Effector CD8-positive, alpha-beta T cell (primary cell): ENCODE measurements around the gene PRKAR1A.
A peak's percentile ranks its signal among the peaks of the same experiment; 100 is the strongest.
"Not testable (repeated sequence)": the region's sequence is repeated elsewhere in the genome, so short reads cannot be mapped to it uniquely, and the experiment has no call there.

Experiments
- DNase-seq: peaks from one replicate; lab custom pipeline; 2025; lab: John Stamatoyannopoulos, UW
- total RNA-seq, 4 experiments: gene quantifications; one replicate each; lab custom pipeline; 2026; lab: John Stamatoyannopoulos, UW

PRKAR1A gene
- 268 to 330 (median 302) reads per million in 4 experiments for total RNA-seq

DNA sequence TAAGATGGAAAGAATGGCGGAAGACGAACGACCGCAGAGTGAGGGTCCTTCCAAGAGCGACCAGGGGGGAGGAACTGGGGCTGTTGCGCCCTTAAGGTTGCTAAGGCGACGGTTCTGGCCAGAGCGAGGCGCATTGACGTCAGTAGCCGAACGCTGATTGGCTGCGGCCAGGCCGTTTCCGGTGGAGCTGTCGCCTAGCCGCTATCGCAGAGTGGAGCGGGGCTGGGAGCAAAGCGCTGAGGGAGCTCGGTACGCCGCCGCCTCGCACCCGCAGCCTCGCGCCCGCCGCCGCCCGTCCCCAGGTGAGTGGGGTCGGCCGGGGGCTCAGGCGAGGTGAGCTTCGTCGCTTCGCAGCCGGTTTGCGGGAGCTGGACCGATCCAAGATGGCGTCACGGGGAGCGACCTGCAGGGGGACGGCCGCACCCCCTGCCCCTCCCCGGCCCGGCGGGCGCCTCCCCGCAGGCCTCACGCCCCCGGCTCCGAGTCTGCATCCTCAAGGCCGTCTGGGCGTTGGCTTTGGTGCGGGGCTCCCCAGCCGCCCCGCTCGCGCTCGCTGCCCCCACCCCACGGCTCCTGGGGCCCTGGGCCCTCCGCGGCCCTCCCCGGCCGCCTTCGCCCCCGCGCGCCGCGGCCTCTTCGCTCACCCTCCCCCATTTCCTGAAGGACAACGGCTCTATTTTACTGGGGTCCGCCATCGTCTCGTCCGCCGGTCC is at the start of gene PRKAR1A:
Gene PRKAR1A (plus strand): TSS at position 184 of the 713 bp plus-strand sequence. CDS start 2,970 bp downstream, outside the sequence.
- DNase-seq: peak; percentile 84

DNA sequence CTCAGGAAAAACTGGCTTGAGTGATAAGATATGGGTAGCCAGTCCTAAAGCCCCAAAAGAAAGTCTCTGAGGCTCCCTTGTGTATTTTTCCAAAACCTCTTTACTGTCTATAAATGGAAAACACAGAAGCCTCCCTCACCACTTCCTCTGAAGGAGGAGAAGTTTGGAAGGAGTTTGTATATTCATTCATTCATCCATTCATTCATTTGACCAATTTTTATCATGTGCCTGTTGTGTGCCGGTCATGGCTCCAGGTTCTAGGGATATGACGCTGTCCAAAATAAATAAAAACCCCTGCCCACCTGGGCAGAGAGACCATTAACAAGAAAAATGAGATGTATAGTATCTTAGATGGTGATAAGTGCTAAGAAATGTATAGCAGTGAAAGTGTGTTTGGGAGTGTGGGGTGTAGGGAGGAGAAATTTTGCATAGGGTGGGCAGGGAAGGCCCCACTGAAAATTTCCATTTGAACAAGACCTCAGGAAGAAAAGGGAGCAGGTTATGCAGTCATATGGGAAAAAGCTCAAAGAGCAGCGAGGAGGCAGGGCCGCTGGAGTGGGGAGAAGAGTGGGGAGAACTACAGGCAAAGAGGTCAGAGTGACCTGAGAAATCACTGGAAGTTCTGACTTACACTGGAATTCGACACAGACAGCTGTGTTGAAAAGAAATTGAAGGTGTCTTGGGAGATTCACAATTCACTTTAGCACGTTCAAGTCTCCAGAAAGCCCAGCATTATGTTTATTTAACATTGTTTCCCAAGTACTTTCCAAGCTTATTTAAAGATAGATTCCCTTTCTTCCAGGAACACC is 48.8 kb upstream of the PRKAR1A start:
- no peak for DNase-seq

DNA sequence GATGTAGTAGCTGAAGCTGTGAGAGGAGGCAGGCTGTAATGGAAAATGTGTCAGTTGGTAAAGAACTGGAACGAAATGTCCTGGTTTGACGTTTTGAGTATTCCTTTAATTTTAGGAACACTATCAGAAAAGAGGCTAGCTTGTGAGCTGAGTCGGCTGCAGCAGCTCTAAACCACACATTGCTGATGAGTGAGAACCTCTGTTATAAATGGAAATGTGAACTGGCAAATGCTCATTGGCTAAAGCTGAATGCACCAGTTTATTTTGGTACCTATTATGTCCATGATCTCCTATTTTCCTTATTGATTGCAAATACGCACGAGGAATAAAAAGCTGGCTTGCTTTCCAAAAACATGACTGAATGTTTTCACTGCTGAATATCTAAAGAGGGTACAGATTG is 43.9 kb upstream of the PRKAR1A start:
- no peak for DNase-seq

DNA sequence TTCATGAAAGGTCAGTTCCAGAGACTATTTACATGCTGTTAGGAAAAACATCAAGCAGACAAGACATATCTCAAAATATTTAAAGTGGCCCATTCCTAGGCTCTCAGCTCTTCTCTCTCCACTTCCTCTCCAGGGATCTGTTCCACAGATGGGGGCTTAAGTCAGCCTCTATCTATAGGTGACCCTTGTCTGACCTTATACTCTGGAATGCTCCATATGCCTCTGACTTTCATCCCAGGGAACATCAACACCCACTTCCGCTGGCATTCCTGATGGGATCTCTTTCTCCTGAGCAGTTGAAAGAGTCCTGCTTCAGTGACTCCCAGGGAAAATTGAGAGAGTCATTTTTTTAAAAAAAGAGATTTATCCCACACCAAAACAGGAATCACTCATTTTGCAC is 43.4 kb upstream of the PRKAR1A start:
- DNase-seq: no peak

DNA sequence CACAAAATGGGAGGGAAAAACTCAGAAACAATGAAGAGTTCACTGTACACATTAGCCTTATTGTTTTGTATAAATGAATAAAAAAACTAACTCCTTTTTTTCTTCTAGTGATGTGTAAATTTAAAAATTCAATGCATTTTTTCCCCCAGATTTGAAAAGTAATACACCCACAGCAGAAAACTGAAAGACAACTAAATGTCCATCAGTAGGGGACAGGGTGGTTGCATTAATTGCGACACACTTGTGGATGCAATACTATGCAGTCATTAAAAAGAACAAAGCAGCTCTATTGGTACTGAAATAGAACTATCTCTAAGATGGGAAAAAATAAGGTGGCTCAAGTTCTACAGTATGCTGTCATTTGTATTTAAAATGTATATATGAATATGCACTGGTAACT is 41.3 kb upstream of the PRKAR1A start:
- DNase-seq: no peak

DNA sequence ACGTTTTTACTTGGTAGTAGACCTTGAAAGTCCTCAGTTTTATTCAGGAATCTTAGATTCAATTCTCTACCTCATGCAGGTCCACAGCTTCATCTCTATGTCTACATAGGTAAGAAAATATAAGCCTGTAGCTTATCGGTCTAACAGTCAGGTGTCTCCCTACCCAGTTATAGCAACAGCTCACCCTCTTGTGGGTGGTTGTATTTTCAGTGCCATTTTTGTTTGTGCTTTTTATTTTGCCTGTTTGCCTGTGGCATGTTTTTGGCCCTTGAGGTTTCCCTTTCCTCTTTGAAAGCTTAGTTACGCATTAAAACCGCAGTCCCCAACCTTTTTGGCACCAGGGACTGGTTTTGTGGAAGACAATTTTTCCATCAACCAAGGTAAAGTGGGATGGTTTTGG is 31.3 kb upstream of the PRKAR1A start:
- no peak for DNase-seq

DNA sequence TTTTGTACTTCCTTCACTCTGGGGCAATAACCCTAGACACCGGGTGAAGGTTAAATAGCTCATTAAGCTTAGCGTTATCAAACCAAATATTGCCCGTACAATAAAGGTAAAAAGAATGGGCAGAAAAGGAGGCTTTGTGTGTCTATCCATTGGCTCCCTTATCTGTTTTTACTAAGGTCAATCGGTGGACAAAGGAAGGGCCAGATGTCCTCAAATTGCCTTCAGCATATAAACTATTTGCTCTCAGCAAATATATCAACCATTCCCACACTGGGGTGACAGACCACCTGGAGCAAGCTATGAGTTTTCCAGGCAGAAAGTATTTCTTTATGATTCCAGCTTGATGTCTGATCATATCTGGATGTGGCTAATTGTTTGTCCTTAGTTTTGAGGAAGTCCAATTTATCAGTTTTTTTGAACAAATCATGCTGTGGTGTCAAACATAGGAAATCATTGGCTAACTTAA is 29.6 kb upstream of the PRKAR1A start:
- DNase-seq: no peak

DNA sequence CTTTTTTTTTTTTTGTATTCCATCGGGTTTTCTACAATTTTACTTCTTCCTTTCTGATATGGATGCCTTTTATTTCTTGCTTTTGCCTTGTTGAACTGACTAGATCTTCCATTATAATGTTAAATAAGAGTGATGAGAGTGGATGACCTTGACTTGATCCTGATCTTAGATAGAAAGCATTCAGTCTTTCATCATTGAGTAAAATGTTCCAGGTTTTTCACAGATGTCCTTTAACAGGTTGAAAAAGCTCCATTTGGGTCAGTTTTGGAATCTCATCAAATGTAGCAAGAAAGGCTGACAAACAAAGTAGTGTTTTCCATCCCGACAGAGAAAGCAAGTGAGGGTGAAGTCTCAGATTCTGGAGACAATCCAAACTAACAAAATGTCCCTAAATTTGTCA is 27.8 kb upstream of the PRKAR1A start:
- DNase-seq: no peak

DNA sequence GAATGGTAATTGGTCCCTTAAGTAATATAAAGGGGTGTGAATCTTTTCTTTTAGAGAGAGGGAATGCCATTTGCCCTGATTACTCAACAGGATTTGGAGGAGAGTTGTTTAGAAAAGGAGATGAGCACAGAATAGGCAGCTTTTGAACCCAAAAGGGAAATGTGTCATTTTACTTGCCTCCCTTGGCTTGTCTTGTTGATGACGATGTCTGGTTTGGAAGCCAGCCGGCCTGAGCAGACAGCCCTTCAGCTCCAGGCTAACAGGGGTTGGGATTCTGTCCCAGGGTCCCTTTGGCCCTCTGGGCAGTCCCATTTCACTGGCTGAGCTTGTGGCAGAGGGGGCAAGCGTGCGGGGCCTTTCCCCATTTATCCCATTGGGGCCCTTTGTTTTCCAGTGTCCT is 22.3 kb upstream of the PRKAR1A start:
- DNase-seq: no peak

DNA sequence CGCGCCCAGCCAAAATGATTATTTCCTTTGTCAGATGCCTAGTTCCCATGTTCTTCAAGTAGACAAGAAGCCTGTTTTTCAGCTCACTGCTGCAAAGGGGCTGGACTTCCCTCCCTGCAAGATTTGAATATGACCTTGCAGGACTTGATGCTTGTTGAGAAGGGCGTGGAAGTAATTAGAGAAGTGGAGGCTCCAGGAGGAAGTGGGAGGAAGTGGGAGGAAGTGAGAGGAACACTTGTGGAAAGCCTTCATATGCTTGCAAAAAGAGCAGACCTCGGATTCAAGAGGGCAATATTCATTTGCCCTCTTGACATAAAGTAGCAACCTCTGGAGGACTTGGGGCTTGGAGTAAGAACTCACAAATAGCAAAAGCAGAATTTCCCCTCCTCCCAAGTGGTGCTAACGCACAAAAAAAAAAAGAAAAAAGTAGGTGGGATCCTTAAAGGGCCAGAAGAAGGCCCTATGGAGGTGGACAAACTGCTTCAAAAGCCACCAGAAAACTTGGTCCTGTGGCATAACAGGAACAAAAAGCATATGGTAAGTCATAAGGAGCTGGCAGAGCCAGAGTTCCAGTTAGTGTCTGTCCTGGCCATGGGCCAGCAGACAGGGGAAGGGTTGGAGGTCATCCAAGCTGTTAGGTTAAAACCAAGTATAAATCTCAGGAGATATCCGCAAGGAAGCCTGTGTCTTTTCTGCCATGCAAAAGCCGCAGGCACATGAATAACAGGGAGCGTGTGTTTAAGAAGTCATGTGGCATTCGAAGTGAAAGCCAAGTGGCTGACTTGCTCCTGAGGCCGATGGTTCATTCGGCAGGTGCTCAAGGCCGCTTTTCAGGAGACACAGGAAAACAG is 20.6 kb upstream of the PRKAR1A start:
- no peak for DNase-seq

DNA sequence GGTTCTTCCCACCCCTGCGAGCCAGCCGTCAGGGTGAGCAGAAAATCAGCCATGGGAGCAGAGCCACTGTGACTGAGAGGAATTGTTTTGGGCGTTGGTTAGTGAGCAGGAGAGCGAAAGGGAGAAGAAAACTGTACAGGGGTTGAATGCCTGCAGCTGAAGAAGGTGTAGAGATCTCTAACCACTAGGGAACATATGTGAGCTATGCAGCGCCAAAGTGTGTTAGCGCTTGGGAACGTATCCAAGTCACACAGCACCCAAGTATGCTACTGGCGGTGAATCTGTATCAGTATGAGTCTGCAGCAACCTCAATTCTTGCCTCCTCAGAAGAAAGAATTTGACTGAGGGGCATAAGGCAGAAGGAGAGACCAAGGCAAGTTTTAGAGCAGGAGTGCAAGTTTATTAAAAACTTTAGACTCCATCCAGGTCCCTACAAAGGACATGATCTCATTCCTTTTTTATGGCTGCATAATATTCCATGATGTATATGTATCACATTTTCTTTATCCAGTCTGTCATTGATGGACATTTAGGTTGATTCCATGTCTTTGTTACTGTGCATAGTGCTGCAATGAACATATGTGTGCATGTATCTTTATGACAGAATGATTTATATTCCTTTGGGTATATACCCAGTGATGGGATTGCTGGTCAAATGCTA is 19.7 kb upstream of the PRKAR1A start:
- not testable (repeated sequence) for DNase-seq

DNA sequence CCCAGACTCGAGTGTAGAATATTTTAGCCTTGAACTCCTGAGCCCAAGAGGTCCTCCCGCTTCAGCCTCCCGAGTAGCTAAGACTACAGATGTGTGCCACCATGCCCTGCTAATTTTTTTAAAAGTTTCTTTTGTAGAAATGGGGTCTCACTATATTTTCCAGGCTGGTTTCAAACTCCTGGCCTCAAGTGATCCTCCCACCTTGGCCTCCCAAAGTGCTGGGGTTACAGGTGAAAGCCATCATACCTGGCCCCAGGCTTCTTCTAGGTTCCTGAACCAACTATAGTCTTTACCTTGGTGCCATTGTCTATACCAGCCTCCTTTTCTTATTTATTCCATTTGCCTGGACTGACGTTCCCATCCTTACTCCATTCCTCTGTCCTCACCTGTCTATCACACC is 17.1 kb upstream of the PRKAR1A start:
- no peak for DNase-seq

DNA sequence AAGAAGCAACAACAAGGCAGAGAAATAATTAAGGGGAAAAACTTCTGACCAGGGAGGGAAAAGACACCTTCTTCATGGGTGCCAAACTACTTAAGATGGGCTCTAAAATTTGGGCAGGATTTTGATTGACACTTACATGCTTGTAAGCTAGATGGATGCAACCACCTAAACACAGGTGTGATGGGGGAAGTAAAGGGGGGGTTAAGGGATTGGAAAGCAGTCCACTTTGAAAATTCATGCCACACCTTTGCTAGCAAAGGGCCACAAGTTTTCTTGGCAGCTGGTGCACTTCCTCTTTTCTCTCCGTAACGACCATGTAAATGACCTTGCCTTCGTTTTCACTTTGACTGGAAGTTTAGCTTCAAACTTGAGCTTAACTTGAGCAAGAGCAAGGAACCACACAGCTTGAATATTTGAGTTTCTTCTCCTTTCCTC is 14.3 kb upstream of the PRKAR1A start:
- no peak for DNase-seq

DNA sequence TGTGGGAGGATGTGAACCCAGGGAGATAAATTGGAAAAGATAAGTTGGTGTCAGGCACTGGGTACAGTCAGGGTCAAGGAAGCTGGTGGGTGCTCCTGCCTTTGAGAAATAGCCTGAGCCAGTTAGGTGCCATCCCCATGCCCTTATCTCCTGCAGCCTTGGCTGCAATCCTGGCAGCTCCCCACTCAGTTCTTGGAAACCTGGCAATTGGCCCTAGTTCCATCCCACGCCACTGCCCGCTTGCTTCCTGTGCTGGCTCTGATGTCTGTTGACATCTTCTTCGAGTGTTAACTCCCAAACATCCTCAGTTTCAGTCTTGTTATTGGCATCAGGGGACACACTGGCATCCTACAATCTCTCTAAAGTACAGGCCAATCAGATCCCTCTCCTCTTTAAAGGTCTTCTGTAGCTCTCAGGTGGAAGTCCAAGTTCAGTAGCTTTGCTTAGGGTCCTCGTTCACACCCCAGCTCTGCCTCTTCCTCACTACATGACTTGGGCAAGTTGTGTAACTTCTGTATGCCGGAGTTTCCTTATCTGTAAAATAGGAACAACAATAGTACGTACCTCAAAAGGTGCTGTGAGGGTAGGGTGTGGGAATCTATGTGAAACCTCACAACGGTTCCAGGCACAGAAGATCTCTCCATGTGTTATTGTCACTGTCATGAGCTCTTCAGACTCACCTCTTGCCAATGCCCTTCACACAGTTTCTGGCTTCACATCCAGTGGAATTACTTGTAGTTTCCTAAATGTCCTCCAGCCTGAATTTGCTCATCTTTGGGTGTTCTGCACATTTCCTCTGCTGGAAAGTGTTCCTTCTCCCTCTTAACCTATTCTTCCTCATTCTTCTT is 13.5 kb upstream of the PRKAR1A start:
- no peak for DNase-seq

DNA sequence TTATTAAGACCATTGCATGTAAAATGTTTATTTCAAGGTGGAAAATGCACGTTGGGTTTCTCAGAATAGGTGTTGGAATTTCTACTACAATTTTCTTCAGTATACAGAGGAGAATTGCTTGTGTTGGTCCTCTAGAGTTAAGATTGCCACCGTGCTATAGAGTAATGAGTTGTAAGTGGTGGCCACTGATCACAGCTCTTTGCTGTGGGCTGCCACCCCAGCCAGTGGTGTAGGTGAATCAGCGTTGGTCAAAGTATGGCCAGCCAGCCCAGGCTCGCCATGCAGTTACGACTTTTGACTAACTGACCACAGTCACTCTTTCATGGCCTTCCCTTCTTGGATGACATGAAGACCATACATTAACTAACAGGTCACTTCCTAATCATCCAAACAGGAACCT is 12.6 kb upstream of the PRKAR1A start:
- DNase-seq: no peak

DNA sequence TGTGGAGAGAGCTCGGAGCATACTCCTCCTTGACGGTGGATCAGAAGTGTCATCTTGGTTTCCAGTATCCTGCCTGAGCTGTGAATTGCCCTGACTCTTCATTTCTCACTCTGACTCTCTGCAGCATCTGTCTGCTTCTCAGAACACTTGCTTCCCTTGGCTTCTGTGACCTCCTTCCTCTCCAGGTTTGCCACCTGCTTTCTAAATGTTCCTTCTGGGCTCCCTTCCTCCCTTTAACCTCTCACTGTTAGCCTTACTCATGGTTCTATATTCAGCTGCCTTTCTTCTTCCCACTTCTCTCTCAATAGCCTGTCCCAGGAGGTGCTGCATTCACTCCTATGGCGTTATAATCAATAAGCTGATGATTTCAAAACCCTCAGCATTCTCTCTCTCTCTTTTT is 11.2 kb upstream of the PRKAR1A start:
- DNase-seq: no peak

DNA sequence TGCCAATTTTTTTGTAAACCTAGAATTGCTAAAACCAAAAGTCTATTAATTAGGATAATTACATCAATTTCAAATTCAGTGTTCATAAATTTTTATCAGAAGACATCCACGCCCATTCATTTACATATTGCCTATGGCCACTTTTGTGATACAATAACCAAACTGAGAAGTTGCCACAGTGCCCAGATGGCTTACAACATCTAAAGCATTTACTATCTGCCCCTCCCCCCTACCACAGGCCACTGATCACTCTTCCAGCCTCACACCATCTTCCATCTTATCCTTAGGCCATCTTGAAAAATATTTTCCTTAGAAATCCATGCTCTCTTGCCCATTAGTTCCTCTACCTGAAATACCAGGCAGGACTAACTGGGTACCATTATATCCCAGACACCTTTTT is 6.3 kb upstream of the PRKAR1A start:
- no peak for DNase-seq

DNA sequence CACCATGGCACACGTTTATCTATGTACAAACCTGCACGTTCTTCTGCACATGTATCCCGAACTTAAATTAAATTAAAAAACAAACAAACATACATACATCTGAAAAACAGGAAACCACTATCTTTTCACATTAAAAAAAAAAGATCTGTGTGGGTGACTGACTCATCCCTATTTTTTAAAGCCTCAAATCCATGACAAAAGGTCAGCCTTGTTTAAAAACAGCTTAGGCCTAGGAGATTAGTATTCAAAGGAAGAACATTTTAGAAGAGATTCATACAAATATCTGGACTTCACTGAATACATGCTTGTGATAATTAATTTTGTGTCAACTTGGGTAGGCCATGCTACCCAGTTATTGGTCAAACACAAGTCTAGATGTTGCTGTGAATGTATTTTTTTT is 4.7 kb upstream of the PRKAR1A start:
- no peak for DNase-seq

DNA sequence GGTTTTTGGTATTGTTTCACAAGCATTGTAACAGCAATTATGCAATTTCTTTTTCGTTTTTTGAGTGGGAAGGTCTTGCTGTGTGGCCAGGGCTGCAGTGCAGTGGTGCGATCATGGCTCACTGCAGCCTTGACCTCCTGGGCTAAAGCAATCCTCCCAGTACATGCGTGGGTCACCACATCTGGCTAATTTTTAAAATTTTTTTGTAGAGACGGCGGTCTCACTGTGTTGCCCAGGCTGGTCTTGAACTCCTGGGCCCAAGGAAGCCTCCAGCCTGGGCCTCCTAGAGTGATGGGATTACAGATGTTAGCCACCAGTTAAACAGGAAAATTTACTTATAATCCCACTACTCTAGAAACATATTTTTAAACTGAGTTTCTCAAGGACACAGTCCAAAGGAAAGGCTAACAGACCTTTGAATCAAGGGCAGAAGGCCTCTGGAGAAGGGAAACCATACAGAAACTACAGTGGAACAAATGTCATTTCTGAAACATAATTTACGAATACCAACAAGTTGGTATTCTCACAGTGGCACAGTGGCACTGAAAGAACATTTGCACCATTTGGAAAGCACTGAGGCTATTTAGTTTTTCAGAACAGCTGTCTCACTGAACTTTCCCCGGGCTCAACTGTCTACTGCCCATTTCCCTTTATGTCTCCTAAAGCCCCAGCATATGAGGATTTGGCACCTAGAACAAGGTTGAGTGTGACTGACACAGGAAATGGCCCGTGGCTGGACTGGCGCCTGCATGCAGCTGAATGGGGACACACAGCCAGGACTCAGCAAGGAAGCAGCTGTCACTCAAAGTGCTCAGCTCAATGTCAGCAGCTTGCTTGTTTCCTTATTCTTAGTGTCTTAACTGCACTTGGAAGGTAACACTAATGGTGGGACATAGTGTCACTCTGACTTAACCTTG is 2.8 kb upstream of the PRKAR1A start:
- no peak for DNase-seq

DNA sequence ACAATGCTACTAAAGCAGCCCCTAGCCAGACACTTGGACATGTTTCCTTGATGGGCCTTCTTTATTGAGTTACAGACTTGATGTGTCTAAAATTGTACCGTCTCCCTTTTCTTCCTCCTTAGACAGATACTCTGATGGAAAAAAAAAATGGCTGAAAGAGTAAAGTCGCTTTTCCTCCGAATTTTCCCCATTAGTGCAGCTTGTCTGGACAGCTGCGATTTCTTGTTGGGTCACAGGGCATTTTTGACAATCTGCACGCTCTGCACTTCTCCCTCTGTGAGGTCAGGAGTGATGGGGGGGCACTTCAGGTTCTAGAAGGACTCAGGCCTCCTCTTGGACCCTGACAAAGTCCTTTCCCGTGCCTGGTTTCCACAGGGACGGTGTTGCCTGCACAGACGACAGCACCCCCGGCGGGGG is 968 bp upstream of the PRKAR1A start:
- DNase-seq: no peak
